Measurements from ENCODE around the gene FOXO3.

DNA sequence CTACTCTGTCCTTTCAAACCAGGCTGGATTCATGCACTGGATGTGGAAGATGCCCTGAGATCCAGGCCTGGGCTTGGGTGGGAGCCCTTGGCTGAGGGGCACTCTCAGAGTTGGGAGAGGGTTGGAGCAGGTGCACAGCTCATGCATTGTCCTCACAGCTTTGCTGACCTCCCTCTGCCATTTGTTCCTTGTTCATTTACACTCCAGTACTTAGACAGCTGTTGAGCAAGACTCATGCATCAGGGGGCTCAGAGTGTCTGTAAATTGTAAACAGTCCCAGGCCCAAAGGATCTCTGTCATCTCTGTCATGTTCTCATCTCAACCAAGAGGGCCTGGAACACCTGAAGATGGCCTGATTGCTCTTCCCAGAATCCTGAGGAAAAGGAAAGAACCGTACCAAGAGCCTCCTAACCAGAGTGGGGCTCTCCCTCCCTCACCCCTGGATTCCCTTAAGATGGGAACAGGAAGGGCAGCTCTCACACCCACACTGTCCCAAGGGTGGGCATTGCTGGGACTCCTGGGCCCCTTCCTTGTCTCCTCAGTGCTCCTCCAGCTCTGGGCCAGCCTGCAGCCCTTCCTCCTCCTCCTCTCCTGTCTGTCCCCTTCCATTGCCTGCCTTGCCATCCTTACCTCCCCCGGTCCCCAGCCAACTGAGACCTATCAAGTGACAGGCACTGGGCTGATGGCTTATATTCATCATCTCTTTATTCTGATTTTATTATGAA lies 132.9 kb downstream of the FOXO3 start:
- TF ChIP-seq CTCF (IDR thresholded peaks at IDR 0.05; ENCODE audit: low read depth, low read length) = no peak
- TF ChIP-seq EZH2phosphoT487 (IDR thresholded peaks at IDR 0.05; ENCODE audit: low read depth) = no peak

Measured in OCI-LY3 (cell line).